K562 (cell line): ENCODE measurements around the gene LPAR3. TPM values are rescaled to one million over a fixed set of nuclear protein-coding genes. Genes with fewer than 3 reads are reported as not detected.

Experiments used
- ATAC-seq: fragments of 200-7000 bp; cut with Tn5 transposase; 3 replicates; pipeline ENCODE4 v1.9.1; 2020; ENCODE audit warnings: moderate library complexity
- BruUV-seq: library from RNA; stranded (reverse); fragments of 400-500 nt; replicated peaks from 2 replicates; lab custom pipeline; 2021; lab: Mats Ljungman, UMichigan
- CTCF ChIA-PET: fragments of 300-600 bp; formaldehyde crosslinking; extraction: SDS; loops from one replicate; lab custom pipeline; 2021; ENCODE audit warnings: low intra/inter-chr PET ratio; lab: Yijun Ruan, JAX
- POLR2A ChIA-PET: fragments of 300-600, 350-650 bp; sonication (Branson Sonifier 250); formaldehyde crosslinking; extraction: SDS; loops from one replicate; lab custom pipeline; 2021; ENCODE audit warnings: antibody characterized with exemption, inconsistent platforms; lab: Yijun Ruan, JAX
- DNase-seq, 4 experiments: peaks; one replicate each; pipeline versions ENCODE4 v3.0.0 to v3.0.0-alpha.2; 2011 to 2018; ENCODE audit warnings: low spot score in 3 of 4, mixed read lengths in 3 of 4; ENCODE audit errors: extremely low read depth in 1 of 4
- FAIRE-seq: peaks from 2 replicates; lab custom pipeline; 2011; peaks lifted over from hg19 to GRCh38; lab: Jason Lieb, UNC
- H2AFZ ChIP-seq: 2 replicates; pipeline ENCODE4 v1.6.0; 2011; ENCODE audit warnings: low read depth, low read length, control low read depth, inconsistent platforms
- H3K27ac ChIP-seq: fragments of 200-600 bp; 3 replicates; pipeline ENCODE4 v1.8.0; 2011; ENCODE audit warnings: low read depth, mild to moderate bottlenecking, control low read depth, inconsistent platforms, low read length, moderate library complexity, mixed read lengths; ENCODE audit errors: extremely low read depth
- H3K27me3 ChIP-seq, 2 experiments: fragments of 300-600 bp in 1 of 2; 2 replicates in 1 of 2; 3 replicates in 1 of 2; pipeline versions ENCODE4 v1.6.0 to v1.8.0; 2011; ENCODE audit warnings: inconsistent platforms in 2 of 2, low read length in 2 of 2, mild to moderate bottlenecking in 1 of 2, mixed read lengths in 1 of 2, moderate library complexity in 1 of 2; ENCODE audit not compliant: control insufficient read depth in 2 of 2, insufficient read depth in 2 of 2
- H3K36me3 ChIP-seq: fragments of 300-600 bp; 3 replicates; pipeline ENCODE4 v1.8.0; 2011; ENCODE audit warnings: mild to moderate bottlenecking, low read length, inconsistent platforms; ENCODE audit not compliant: control insufficient read depth, insufficient read depth
- H3K4me1 ChIP-seq, 2 experiments: fragments of 200-600 bp in 1 of 2; replicated peaks in 1 of 2; 2 replicates in 1 of 2; 3 replicates in 1 of 2; pipeline versions ENCODE4 v1.5.1 to v1.8.0; 2011; ENCODE audit warnings: inconsistent platforms in 2 of 2, low read length in 2 of 2, mild to moderate bottlenecking in 1 of 2, mixed read lengths in 1 of 2, moderate library complexity in 1 of 2; ENCODE audit not compliant: control insufficient read depth in 2 of 2, insufficient read depth in 2 of 2
- H3K4me2 ChIP-seq: 2 replicates; pipeline ENCODE4 v1.6.1; 2011; ENCODE audit warnings: low read length, control low read depth, inconsistent platforms, mixed read lengths; ENCODE audit not compliant: insufficient read depth
- H3K4me3 ChIP-seq: fragments of 200-600 bp; sonication (generic), shearing (Covaris generic); 2 replicates; pipeline ENCODE4 v1.5.1; 2016; ENCODE audit warnings: control low read depth, inconsistent platforms
- H3K79me2 ChIP-seq: fragments of 200-600 bp; 3 replicates; pipeline ENCODE4 v1.8.0; 2011; ENCODE audit warnings: low read length, inconsistent platforms; ENCODE audit not compliant: control insufficient read depth, insufficient read depth
- H3K9ac ChIP-seq, 2 experiments: 2 replicates each; pipeline versions ENCODE4 v1.6.0 to v1.6.1; 2011; ENCODE audit warnings: low read depth in 2 of 2, low read length in 2 of 2, control low read depth in 1 of 2, inconsistent platforms in 1 of 2, mild to moderate bottlenecking in 1 of 2, mixed read lengths in 1 of 2; ENCODE audit not compliant: insufficient read depth in 1 of 2
- H3K9me1 ChIP-seq: one replicate; pipeline ENCODE4 v1.6.0; 2011; ENCODE audit warnings: inconsistent platforms, mild to moderate bottlenecking, low read length, moderate library complexity; ENCODE audit not compliant: control insufficient read depth, insufficient read depth
- H3K9me3 ChIP-seq: replicated peaks from 2 replicates; pipeline ENCODE4 v1.5.1; 2011; ENCODE audit warnings: low read depth, low read length, inconsistent platforms; ENCODE audit not compliant: control insufficient read depth, insufficient read depth
- H4K20me1 ChIP-seq: replicated peaks from 2 replicates; pipeline ENCODE4 v1.6.1; 2011; ENCODE audit warnings: low read length, inconsistent platforms, mixed read lengths; ENCODE audit not compliant: control insufficient read depth, insufficient read depth
- KLF10 ChIP-seq: fragments of 250-450 bp; sonication (Bioruptor Pico); IDR thresholded peaks from 2 replicates; pipeline ENCODE4 v1.6.1; 2021; ENCODE audit warnings: matching md5 sums
- MAX ChIP-seq: sonication (generic); formaldehyde crosslinking; IDR thresholded peaks from 2 replicates; pipeline ENCODE4 v1.9.0; 2022; ENCODE audit warnings: mild to moderate bottlenecking, missing genetic modification reagents
- NKRF ChIP-seq: fragments of 450-650 bp; IDR thresholded peaks from 2 replicates; pipeline ENCODE4 v1.6.1; 2016; ENCODE audit warnings: borderline replicate concordance
- TRIM25 ChIP-seq: fragments of 450-650 bp; IDR thresholded peaks from 2 replicates; pipeline ENCODE4 v1.7.0; 2016; ENCODE audit warnings: borderline replicate concordance
- ZKSCAN1 ChIP-seq: fragments of 150-350 bp; IDR thresholded peaks from 2 replicates; pipeline ENCODE4 v1.6.1; 2016; ENCODE audit warnings: low read depth, low read length
- ZNF184 ChIP-seq: sonication (generic); formaldehyde crosslinking; IDR thresholded peaks from 2 replicates; pipeline ENCODE4 v1.5.0; 2020; ENCODE audit warnings: missing genetic modification reagents
- WGBS: fragments of 100-300 bp; shearing (Covaris generic); methylation state at CpG from one replicate; pipeline ENCODE4 v1.1.6; 2016; ENCODE audit warnings: low coverage, mixed read lengths; ENCODE audit not compliant: insufficient coverage; ENCODE audit errors: missing lambda C conversion rate; 5-methylcytosine and 5-hydroxymethylcytosine counted together
- in situ Hi-C: fragments of 300-500 bp; cut with MboI; formaldehyde crosslinking; loops from 4 replicates; pipeline ENCODE4 v1.15.0; 2018; ENCODE audit warnings: inconsistent platforms, mixed read lengths
- intact Hi-C: fragments of 100-400 bp; cut with micrococcal nuclease; formaldehyde crosslinking; loops from 2 replicates; pipeline ENCODE4 v1.14.2; 2022
- polyA plus RNA-seq, 8 experiments: library from polyadenylated mRNA; depleted of rRNA in 4 of 8; stranded (reverse) in 5 of 8; unstranded in 3 of 8; fragments of >200 nt; fragmentation: Nextera tagmentation in 2 of 8; fragmentation: Illumina TruSeq in 1 of 8; extraction: Ambion mirVana in 2 of 8; extraction: Trizol in 1 of 8; gene quantifications; 2 replicates each; pipeline versions ENCODE4 v1.2.1 to v1.2.3, GENCODE V29; 2011 to 2014; ENCODE audit warnings: inconsistent platforms in 1 of 8, missing spikeins in 1 of 8
- total RNA-seq, 7 experiments: library from RNA; depleted of rRNA in 6 of 7; stranded (reverse); fragments of >200 nt in 6 of 7; fragmentation: Illumina TruSeq in 2 of 7; extraction: Trizol in 2 of 7; gene quantifications; 2 replicates each; pipeline versions ENCODE4 v1.2.1 to v1.2.3, GENCODE V29; 2011 to 2021; ENCODE audit warnings: low replicate concordance in 1 of 7

Gene LPAR3
- total and polyA plus RNA-seq, 9 of the 15 experiments (the other 6 are each of a cell fraction or from before 2014, with no cell fraction given): 0.11 TPM; not detected in 8

- Histone ChIP-seq H3K4me2 (no peak overlapping the region), H3K9me3 (no peaks in the 10 kb centered on the region), H3K4me3 (no peak overlapping the region), H4K20me1 (no peaks in the 10 kb centered on the region), H3K79me2 (no peaks in the 10 kb centered on the region), H3K4me1 (no peaks in the 10 kb centered on the region), H3K9me1 (no peaks in the 10 kb centered on the region), H3K9ac (no peak overlapping the region), H3K27ac (no peak overlapping the region), H3K27me3 (peaks cover 0 to 5% of the 10 kb centered on the region in 2 experiments; a peak in 1 of 5 replicates), H2AFZ (no peak overlapping the region), H3K36me3 (no peaks in the 10 kb centered on the region)
- WGBS: 0% methylated on average over 2 of the region's 2 CpGs
- in situ Hi-C loops: loop anchor here (25.0 kb wide), 1 partner anchor 1019 kb away; no protein-coding TSS in a partner anchor
- ATAC-seq (no peak), FAIRE-seq (no peak), DNase-seq (no peak)
- no peak for TF ChIP-seq NKRF
- no TSS peak for BruUV-seq
- POLR2A ChIA-PET: no interaction called here
- CTCF ChIA-PET: no interaction called here
- intact Hi-C loops: loop anchor here (10.0 kb wide), 2 partner anchors 306 to 1026 kb away; no protein-coding TSS in a partner anchor
Observed at GRCh38 chr1:84930831-84931230, 37.8 kb upstream of the LPAR3 start.

- no peak overlapping the region for H2AFZ ChIP-seq
- TF ChIP-seq KLF10 (CRISPR knock-in tag): no peak
- no peak for TF ChIP-seq ZKSCAN1
- no peak for TF ChIP-seq MAX (CRISPR knock-in tag)
- TF ChIP-seq ZNF184: no peak
- no peak for TF ChIP-seq TRIM25
- TF ChIP-seq, all 486 proteins: peak for 0
- H3K79me2 ChIP-seq: no peaks in the 10 kb centered on the region
- POLR2A ChIA-PET: no interaction called here
- H3K9me1 ChIP-seq: no peaks in the 10 kb centered on the region
- ATAC-seq: no peak
- H3K9me3 ChIP-seq: no peaks in the 10 kb centered on the region
- WGBS: 4% methylated on average over 4 of the region's 4 CpGs
- no peak overlapping the region for H3K27ac ChIP-seq
- H3K27me3 ChIP-seq: peaks cover 0 to 5% of the 10 kb centered on the region in 2 experiments; a peak in 1 of 5 replicates
- intact Hi-C loops (loop anchor here (10.0 kb wide), 2 partner anchors 306 to 1026 kb away; no protein-coding TSS in a partner anchor), in situ Hi-C loops (loop anchor here (25.0 kb wide), 1 partner anchor 1018 kb away; no protein-coding TSS in a partner anchor)
- CTCF ChIA-PET: no interaction called here
- no peaks in the 10 kb centered on the region for H4K20me1 ChIP-seq
- H3K36me3 ChIP-seq: no peaks in the 10 kb centered on the region
- no peak overlapping the region for H3K9ac ChIP-seq
- BruUV-seq: no TSS peak
- H3K4me3 ChIP-seq: no peak overlapping the region
- FAIRE-seq: no peak
- DNase-seq: no peak
- H3K4me2 ChIP-seq: no peak overlapping the region
- H3K4me1 ChIP-seq: no peaks in the 10 kb centered on the region
Observed at GRCh38 chr1:84930329-84930728, 37.3 kb upstream of the LPAR3 start.
